Measurements from ENCODE around the gene UFSP1.

The UFSP1 gene

DNA sequence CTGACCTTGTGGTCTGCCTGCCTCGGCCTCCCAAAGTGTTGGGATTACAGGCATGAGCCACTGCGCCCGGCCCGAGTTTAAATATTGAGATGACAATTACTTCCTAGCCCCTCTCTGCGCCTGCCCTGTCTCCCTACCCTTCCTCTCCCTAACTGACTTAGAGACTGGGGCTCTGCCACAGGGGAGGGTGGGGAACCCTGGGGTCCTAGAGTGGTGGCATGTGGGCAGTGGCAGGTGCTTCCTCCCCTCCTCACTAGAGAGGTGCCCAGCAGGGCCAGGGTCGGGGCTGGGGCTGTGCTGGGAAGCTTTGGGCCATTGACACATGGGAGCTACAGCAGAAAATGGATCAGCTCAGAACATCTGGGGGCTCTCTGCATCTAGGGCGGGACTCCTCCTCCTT, 13.1 kb upstream of the UFSP1 start:
- no peak for TF ChIP-seq POLR2A (IDR thresholded peaks at IDR 0.05; ENCODE audit: low read depth, low read length)
- FAIRE-seq: no peak
- no peak for DNase-seq (ENCODE audit: insufficient read length, low spot score)

DNA sequence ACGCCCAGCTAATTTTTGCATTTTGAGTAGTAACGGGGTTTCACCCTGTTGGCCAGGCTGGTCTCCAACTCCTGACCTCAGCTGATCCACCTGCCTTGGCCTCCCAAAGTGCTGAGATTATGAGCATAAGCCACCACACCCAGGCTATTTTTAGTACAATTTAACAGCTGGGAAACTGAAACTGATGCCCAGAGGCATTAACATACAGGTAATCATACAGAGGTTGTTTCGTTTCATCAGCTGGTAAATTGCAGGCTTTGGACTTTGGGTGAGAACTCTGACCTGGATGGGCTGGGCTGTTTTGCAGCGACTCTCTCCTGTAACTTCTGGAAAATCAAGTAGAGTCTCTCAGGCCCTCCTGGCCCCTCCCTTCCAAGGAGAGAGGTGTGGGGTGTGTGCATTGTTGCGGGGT, 12.4 kb upstream of the UFSP1 start:
- no peak for DNase-seq (ENCODE audit: insufficient read length, low spot score)
- FAIRE-seq: no peak
- TF ChIP-seq POLR2A (IDR thresholded peaks at IDR 0.05; ENCODE audit: low read depth, low read length): no peak

DNA sequence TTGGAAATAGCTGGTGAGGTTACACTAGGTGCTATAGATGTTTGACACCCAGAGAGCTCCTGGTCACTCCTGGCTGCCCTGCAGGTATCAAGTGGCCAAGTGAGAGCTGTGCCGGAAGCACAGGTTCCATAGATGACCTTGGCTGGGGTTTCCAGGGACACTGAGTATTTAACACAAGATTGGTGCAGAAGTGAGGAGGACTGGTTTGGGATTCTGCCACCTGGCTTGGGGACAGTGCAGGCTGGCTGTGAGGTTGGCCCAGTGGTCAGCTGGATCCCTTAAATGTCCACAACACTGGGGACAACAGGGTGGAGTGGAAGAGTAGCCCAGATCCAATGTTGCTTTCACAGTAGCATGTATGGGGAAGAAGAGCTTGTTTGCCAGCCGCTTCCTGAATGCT, 11.5 kb upstream of the UFSP1 start:
- FAIRE-seq: no peak
- DNase-seq (ENCODE audit: insufficient read length, low spot score): no peak
- no peak for TF ChIP-seq POLR2A (IDR thresholded peaks at IDR 0.05; ENCODE audit: low read depth, low read length)

DNA sequence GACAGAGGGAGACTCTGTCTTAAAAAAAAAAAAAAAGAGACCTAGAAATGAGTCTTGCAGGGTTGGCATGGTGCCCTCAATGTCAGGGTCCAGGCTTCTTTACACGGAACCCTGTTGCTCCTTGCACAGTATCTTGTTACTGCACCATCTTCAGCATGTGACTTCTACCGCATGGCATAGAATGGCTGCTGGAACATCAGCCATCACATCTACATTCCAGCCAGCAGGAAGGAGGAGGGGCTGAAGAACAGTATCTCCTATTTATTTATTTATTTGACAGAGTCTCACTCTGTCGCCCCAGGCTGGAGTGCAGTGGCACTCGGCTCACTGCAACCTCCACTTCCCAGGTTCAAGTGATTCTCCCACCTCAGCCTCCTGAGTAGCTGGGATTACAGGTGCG, 9.9 kb upstream of the UFSP1 start:
- no peak for FAIRE-seq
- TF ChIP-seq POLR2A (IDR thresholded peaks at IDR 0.05; ENCODE audit: low read depth, low read length): no peak
- DNase-seq (ENCODE audit: insufficient read length, low spot score): no peak

DNA sequence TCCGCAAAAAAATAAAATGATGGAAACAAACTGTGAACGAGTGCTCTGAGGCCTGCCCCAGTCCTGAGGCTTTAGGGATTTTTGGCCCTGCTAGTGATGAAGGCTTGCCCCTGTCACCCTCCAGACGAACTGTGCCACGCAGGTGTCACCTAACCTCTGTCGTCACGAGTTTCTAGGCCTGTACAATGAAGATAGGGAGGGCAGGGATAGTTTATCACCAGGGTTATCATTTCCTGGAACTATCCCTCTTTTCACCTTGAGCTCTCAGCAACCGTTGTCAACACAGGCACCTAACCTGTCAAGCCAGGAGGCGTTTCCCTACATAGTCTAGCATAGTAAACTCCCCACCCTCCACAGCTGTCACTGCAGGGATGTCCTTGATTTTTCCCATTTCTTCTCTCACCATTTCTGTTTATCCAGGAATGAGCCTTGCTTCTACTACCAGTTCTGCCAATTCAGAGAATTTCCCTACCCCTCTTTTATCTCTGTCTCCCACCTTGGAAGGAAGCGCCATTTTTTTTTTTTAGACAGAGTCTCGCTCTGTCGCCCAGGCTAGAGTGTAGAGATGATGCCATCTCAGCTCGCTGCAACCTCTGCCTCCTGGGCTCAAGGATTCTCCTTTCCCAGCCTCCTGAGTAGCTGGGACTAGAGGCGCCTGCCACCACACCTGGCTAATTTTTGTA, 8.4 kb upstream of the UFSP1 start:
- TF ChIP-seq POLR2A (IDR thresholded peaks at IDR 0.05; ENCODE audit: low read depth, low read length): no peak
- DNase-seq (ENCODE audit: insufficient read length, low spot score): no peak
- no peak for FAIRE-seq

DNA sequence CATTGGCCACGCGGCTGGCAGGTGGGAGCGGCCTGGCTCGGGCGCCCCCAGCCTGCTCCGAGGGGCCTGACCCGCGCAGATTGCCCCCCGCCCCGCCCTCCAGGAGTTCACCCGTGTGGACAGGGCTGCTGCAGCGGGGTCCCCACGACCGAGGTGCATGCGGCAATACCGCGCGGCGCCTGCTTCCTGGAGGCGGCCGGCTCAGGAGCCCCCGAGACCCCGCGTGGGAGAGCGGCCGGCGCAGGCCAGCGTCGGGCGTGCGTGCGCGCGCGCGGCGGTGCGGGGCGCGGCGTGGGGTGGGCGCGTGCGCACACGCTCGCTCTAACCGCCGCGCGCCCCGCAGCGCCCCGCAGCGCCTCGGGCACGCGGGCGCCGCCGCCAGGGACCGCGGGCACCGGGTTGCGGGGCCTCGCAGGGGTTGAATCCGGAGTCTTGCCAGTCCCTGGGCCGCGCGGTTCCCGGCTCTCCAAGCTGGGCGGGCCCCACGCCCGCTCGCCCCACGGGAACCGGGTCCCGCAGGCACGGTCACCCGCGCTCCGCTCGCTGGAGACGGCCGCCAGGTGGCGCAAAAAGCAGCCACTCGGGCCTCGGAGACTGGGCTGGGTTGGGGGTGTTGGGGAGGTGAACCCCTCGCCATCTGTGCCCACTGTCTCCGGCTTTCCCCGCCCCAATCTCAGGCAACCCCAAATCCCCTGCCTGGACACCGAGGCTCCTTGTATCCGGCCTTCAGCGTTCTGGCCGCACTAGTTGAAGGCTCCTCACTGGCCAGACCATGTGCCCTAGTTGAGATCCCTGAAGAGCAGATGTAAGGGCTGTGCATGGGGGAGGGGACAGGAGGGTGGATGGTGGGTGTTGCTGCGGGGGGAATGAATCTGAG, 7.5 kb upstream of the UFSP1 start:
- FAIRE-seq: no peak
- DNase-seq (ENCODE audit: insufficient read length, low spot score): peak; percentile 57
- no peak for TF ChIP-seq POLR2A (IDR thresholded peaks at IDR 0.05; ENCODE audit: low read depth, low read length)

DNA sequence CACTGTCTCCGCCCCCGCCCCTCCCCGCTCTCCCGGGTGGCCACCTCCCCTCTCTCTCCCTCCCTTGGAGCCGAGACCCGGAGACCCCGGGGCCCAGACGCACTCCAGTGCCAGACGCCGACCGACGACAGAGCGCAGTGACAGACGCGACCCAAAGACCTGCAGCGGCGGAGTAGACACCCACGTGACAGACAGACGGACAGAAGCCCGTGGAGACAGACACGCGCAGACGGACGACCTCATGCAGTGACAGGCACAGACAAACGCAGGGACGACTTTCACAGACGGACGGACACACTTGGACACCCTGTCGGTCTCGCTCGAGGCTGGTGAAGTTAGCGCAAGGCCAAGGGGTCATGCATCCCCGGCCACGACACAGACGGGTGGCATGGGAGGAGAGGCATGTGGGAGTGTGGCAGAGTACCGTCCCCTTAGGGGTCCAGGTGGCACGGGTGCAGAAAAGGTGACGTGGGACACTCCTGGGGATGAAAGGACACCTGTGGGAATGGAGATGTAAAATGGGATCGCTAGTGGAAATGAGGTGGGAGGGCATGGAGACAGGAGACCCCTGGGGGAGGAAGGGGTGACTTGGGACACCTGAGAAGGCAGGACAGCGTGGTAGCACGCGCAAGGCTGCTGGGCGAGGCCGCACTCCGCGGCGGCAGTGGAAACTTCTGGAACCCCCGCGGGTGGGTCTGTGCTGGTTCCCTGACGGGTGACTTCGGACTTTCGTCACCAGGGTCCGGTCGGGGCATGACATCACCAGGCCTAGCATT, 6.6 kb upstream of the UFSP1 start:
- TF ChIP-seq POLR2A (IDR thresholded peaks at IDR 0.05; ENCODE audit: low read depth, low read length): no peak
- FAIRE-seq: no peak

DNA sequence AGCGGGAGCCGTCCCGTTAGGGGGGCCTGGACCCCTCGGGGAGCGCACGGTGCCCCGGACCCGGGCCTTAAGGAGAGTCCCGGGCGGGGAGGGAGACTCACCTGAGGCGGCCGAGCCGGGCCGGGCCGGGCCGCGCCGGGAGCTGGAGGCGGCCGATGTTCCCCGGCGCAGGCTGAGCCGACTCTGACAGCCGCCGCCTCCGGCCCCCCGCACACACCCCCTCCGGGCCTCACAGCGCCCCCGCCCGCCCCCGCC, 6.1 kb upstream of the UFSP1 start, which contains the start of gene ACHE:
Gene ACHE (minus strand): TSS at position 188 of the 255 bp plus-strand sequence. CDS start 1,656 bp downstream, outside the sequence.
- FAIRE-seq: no peak
- no peak for DNase-seq (ENCODE audit: insufficient read length, low spot score)
- TF ChIP-seq POLR2A (IDR thresholded peaks at IDR 0.05; ENCODE audit: low read depth, low read length): no peak

More for the DNA sequence above, 6.6 kb upstream of the UFSP1 start:
- no peak for DNase-seq (ENCODE audit: insufficient read length, low spot score)

DNA sequence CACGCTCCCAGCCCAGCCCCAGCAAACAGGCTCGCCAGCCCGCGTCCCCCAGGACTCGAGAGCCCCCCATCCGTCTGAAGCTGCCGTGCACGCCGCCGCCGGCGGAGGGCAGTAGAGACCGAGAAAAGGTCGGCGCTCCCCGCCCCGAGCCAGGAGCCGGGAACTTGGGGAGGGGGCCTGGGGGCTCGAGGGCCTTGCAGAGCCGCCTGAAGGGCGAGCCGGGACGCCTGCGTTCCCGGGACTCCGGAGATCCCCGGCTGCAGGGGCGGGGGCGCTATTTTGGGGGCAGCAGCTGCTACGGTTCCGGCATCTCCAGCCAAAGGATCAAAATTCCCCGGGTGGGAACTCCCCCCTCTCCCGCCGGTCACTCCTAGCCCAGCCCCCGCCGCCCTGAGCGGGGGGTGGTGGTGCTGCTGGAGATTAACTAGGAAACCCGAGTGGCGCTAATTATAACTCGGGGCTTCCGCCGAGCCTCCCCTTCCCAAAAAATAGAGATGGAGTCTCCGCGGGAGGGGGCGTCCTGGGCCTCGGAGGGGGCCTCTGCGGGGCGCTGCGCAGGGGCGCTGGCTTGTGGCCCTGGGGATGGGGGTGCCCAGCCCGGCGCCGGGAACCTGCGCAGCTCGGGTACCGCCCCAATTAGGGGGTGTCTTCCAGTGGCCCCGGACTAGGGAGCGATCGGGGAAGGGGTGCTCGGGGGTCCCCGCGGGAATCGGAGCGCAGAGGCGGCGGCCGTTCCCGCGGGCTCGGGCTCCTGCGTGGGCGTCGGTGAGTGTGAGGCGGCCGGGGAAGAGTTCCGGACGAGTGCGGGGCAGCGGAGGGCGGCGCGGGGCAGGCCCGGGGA, 5.6 kb upstream of the UFSP1 start:
- TF ChIP-seq POLR2A (IDR thresholded peaks at IDR 0.05; ENCODE audit: low read depth, low read length): no peak
- FAIRE-seq: no peak
- no peak for DNase-seq (ENCODE audit: insufficient read length, low spot score)

DNA sequence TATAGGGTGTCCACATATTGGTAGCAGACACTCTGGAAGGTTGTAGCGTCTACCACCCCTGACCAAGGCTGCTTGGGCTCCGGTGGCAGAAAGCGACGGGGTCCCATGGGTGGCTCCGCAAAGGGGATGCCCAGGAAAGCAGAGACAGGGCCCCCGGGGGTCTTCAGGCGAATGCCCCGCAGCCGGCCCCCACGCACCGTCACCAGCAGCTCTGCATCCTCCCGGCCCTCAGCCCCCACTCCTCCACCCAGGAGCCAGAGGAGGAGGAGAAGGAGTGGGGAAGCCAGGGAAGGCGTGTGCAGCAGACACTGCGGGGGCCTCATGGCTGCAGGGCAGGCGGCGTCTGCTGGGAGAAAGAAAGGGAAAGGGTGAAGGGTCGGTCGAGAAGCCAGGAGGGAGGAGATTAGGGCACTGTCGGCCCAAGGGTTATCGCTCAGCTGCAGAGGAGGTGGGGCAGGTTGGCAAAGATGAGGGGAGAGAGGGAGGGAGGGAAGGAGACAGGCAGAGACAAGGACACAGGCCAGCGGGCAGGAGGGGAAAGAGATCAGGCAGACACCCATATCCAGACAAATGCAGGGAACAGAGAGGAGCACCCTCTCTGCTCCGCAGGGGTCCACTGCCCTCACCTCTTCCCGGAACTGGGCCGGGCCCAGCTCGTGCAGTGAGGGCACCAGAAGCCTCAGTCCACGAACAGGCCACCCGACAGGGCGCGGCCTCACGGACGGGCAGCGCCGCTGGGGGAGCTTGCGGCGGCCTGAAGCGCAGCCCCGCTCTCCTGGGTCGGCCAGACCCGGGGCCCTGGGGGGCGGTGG, 4.6 kb upstream of the UFSP1 start:
- TF ChIP-seq POLR2A (IDR thresholded peaks at IDR 0.05; ENCODE audit: low read depth, low read length): no peak
- FAIRE-seq (no peak), DNase-seq (ENCODE audit: insufficient read length, low spot score) (no peak)

DNA sequence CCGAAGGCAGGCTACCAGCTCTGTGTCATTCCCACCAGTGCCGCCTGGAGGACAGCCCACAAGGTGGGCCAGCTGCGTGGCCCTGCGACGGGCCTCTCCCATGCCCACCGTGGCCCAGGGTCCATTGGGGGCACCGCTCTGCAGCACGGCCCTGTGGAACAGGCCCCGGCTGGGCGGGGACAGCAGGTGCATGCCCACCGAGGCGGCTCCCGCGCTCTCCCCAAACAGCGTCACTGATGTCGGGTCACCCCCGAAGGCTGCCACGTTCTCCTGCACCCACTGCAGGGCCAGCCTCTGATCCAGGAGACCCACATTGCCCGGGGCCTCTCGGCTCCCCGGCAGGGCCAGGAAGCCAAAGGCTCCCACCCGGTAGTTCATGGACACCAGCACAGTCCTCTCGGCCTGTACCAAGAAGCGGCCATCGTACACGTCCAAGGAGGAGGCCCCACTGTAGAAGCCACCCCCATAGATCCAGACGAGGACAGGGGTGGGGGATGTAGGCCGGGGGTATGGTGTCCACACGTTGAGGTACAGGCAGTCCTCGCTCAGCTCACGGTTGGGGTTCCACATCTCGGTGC, 3.9 kb upstream of the UFSP1 start:
- FAIRE-seq (no peak), DNase-seq (ENCODE audit: insufficient read length, low spot score) (no peak)
- no peak for TF ChIP-seq POLR2A (IDR thresholded peaks at IDR 0.05; ENCODE audit: low read depth, low read length)
